HS-5 (cell line): ENCODE measurements around the gene CAMK2N1.
A peak's percentile ranks its signal among the peaks of the same experiment; 100 is the strongest.
"Not testable (repeated sequence)": the region's sequence is repeated elsewhere in the genome, so short reads cannot be mapped to it uniquely, and the experiment has no call there.

Source experiments
- DNase-seq: peaks from one replicate; pipeline ENCODE4 v3.0.0-alpha.2; 2012; ENCODE audit warnings: low read depth

The CAMK2N1 gene

DNA sequence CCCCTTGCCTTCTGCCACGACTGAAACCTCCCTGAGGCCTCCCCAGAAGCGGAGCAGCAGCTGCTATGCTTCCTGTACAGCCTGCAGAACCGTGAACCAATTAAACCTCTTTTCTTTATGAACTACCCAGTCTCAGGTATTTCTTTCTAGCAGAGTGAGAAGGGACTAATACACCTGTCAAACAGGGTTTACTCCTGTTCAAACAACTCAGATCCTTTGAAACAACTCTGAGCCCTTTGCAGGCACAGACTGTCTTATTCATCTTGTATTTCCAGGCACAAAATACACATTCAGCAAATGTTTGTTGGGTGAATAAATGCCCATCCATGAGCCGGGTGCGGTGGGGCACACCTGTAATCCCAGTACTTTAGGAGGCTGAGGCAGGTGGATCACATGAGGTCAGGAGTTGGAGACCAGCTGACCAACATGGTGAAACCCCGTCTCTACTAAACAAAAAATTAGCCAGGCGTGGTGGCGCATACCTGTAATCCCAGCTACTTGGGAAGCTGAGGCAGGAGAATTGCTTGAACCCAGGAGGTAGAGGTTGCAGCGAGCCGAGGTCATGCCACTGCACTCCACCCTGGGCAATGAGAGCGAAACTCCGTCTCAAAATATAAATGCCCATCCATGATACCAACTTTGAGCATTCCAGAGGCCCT lies 10.8 kb upstream of the CAMK2N1 start:
- DNase-seq = not testable (repeated sequence)

DNA sequence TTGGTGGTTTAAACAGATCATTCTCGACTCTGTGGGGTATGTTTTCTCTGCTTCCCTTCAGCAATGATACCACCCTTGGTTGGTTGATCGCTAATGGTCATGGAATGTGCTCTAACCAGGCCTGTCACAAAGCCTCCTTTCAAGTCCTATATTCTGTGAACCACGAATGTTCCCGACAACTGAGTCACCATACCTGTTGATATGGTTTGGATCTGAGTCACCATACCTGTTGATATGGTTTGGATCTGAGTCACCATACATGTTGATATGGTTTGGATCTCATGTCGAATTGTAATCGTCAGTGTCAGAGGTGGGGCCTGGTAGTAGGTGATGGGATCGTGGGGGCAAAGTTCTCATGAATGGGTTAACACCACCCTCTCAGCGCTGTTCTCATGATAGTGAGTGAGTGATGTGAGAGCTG lies 10.2 kb upstream of the CAMK2N1 start:
- no peak for DNase-seq

DNA sequence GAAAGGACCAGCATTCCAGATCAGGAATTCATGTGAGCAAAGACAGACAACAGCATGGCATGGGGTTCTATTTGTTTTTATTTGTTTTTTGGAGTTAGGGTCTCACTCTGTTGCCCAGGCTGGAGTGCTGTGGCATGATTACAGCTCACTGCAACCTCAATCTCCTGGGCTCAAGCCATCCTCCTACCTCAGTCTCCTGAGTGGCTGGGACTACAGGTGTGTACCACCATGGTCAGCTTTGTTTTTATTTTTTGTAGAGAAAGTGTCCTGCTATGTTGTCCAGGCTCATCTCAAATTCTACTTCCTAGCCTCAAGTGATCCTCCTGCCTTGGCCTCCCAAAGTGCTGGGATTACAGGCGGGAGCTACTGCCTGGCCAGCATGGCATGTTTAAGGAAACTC lies 9.7 kb upstream of the CAMK2N1 start:
- DNase-seq = no peak

DNA sequence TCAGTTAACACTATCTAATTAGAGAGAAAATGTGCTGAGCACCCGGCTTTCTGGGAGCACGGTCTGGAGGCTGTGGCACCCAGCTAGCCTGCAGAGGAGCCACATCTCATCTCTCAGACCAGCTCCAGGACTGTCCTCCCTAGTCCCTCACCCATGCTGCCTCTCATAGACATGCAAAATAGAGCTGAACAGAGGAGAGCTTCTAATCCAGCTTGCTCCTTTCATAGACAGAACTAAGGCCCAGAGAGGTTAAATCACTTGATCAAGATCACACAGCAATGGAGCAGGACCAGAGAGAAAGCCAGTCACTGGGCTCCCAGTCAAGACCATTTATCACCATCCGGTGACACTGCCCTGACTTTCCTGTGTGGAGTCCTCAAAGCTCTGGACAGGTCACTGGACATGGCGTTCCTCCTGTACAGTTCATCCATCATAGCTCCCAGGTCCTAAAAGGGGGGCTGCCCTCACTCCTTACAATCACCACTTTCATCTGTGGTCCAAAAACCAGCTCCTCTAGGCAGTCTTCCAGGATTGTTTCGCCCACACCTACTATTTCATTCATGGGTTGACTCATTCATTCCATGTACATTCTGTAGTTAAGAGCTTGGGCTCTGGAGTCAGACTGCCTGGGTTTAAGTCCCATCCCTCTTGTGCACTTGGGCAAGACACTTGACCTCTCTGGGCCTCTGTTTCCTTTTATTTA lies 8.8 kb upstream of the CAMK2N1 start:
- peak; percentile 92 for DNase-seq

DNA sequence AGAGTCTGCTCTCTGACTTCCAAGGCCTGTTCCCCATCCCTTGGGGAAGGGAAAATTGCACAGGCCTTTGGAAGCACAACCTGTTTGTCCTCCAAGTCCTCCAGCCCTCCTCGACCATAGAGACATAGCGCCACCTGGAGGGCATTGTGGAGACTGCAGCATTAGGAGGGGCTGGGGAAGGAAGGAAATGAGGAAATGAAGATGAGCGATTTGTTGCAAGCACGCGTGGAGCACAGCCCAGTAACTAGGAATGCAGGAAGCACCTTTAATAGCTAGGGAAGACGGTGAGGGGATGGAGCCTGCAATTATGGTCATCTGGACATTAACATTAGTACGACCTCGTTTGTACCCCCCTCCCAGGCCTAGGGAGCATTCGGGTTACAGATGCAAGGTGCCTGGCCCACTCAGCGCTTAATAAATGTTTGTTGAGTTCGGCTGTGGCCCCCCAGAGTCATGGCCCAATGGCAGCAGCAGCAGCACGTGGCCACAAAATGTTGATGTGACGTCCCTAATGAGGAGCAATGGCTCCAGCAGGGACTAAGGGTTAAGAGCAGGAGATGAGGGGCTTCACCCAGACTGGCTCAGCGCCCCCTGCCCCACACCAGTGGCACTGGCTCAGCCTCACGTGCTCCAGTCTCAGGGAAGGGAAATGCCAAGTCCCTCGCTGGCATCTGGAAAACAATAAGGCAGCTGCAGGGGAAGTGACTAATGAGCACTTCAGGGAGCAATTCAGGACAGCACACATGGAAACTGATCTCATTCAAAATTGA lies 8.0 kb upstream of the CAMK2N1 start:
- peak; percentile 90 for DNase-seq

DNA sequence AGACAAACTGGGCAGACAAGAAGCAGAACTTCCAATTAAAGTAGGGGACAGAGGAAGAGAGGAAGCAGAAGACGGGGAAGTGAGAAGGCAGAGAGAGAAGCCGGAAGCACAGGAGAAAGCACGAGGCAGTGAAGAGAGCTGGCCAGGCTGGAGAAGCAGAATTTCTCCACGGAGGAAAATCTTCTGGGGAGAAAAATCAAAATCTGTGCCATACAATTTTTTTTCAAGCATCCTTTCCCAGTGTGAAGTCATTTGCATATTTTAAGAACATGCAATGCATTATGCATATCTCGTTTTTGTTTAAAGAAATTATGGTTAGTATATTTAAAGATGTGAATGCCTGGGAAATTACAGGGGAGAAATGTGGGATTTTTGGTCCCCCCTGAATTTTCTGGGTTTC lies 7.3 kb upstream of the CAMK2N1 start:
- no peak for DNase-seq

DNA sequence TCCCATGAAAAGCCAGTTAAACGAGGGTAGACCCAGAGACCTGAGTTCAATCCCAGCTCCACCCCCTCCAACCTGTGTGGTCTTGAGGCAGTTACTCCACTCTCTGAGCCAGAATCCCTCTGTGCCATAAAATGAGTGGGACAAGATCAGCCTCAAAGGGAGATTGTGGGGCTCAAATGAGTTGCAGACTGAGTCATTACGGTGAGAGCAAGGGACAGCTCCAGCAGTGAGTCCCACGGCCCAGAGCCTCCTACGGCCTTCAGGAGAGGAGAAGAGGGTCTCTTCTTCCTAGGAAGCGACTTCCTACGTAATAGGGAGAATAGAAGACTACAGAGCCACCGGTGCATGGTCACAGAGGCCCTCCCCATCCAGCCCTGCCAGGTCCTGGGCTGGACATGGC lies 6.7 kb upstream of the CAMK2N1 start:
- no peak for DNase-seq

DNA sequence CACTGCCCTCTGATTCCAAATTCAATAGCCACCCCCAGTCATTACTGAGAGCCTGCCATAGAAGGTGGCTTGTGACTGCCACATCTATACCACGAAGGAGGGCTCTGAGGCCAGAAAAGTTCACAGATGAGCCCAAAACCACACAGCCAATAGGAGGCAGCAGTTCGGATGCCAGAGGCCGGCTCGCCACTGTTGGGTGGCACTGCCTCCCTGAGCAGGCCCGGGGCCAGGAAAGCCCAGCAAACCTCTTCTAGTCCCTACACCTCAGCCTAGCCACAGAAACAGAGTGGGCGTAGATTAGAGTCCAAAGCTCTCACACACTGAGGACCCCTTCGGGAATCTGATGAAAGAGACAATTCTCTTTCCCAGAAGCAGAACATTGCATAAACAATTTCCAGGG lies 5.9 kb upstream of the CAMK2N1 start:
- no peak for DNase-seq

- no peak for DNase-seq
Measured at GRCh38 chr1:20491178-20491577, 5.2 kb upstream of the CAMK2N1 start.

DNA sequence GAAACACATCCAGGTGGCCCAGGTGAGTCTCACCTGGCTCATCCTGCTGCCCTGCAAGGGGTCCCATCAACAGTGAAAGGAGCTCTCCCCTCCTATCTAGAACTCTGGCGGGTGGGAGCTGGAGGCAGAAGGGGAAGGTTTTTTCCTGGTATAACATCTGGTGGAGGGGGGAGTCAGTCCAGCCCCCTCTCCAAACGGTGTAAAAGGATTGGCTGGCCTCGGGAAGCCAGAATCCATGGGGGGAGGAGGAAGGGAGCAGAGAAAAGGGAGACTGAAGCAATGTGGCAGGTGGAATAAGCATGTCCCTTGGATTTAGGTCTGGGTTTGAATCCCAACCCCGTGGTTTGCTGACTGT lies 1.2 kb upstream of the CAMK2N1 start:
- no peak for DNase-seq

DNA sequence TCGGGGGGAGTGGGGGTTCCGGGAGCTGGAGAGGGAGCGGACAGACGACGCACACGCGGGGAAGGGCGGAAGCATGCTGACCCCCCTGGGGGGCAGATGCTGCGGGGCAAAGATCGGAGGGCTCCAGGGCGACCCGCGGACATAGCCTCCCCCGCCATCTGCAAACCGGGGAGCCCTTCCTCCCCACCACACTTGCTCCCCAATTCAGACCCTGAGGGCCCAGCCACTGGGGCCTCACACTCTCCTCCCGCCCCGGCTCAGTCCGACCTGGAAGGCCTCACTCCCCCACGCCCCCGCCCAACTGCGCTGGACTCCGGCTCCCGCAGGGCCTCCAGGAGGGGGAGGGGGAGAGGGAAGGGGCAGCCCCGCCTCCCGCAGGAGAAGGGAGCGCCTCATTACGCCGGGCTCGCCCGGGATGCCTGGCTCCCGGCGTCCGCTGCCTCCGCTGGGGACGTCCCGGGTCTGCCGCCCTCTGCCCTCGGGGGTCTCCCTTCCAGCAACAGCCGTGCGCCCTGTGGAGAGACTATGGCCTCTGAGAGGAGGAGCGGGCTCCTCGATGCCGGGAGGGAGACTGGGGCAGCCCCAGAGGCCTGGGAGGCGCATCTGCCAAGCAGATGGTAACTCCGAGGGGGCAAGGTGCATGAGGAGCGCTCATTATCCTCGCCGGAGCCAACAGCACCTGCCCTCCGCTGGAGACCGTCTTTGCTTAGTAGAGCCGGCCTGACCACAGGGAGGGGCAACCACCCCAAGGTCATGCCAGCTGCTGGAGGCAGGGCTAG lies 636 bp upstream of the CAMK2N1 start:
- DNase-seq = no peak

DNA sequence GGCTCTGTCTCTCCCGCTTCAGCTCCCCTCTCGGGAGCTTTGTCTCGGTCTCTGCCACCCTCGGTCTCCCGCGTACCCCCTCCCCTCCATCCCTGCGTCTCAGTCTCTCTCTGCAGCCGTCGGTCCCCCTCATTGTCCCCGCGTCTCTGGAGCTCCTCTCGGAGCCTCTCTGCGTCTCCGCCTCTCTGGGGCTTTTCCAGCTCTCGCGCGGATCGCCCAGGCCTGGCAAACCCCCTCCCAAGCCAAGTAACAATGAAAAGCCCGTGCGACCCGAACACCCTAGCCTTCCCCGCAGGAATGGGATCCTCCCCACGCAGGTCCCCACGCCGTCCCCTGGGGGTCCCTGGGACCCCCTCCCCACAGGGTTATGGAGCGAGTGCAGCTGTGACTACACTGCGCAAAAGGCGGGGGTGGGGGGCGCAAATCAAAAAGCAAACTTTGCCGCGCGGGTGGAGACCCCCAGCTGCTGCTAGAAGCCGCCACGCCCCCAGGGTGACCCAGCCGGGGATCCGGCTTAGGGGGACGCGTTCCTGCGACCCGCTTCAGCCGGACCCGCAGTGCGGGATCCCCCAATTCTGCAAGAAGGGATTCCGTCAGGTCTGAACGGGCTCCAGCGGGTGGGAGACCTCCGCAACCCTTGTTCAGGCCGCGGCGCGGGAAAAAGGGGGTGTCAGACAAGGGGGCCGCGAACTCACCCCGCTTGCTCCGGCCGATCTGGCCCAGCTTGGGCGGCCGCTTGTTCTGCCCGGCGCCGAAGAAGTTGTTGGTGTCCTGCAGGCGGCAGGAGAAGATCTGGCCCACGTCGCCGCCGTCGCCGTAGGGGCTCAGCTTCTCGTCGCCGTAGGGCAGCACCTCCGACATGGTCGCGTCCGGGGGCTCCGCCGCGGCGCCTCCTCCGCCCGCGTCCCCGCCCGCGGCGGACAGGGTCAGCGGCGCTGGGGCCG lies 1.2 kb downstream of the CAMK2N1 start:
- no peak for DNase-seq

DNA sequence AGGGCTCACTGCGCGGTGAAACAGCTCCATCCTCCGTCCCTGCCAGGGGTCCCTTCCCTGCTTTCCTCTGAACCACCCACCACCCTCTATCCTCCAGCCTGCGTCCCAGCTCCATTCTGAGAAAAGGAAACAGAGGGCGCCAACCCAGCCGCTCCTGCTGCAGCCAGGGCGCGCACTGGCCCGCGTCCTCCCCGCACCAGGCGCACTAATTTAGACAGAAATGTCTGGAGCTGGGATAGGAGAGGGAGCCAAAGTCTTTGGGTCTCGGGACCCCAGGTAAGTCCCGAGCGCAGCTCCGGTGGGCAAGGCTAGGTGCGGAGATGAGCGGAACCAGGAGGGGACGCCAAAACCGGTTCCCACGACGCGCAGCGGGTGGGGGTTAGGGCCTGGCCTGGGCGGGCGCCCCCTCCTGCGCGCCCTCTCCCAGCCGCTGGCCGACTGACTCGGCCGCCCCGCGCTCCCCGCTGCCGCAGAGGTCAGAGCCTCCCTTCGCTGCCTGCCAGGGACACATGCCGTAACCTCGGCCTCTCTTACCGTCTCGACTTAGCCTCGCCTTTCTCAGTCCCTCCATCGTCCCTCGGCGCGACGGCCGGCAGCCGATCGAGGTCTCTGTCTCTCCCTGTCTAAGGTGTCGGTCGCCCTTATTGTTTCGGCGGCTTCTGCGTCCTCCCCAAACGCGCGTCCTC lies 2.0 kb downstream of the CAMK2N1 start:
- DNase-seq = no peak

- DNase-seq = no peak
Measured at GRCh38 chr1:20483098-20483832, 2.7 kb downstream of the CAMK2N1 start.

- no peak for DNase-seq
Measured at GRCh38 chr1:20481643-20482498, 4.1 kb downstream of the CAMK2N1 start.

DNA sequence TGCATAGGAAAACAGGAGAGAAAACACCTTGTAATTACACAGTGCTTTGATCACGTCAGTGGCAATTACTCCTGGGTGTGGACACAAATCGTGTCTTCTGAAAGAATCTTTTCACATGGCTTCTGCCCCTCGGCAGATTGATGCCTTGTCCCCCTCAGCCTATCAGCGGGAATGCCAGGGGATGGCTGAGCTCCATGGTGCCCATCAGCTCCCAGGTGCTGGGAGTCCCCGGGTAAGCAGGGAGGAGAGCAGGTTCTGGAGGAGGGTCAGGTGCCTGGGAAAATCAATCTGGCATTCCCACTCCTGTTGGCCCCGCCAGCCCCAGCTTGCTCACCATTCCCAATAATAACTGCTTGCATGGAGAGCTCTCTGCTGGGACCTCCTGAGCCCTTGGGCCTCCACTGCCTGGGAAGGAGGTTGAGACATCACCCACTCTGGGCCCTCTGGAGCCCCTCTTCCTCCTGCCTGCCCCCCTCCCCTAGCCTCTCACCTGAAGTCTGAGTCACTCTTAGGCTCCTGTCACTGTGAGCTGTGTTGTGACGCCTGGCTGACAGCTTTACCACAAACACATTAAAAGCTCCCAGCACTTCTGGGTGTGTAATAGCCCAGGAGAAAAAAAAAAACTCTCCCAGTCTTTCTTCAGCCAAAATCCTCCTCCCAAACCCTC lies 4.9 kb downstream of the CAMK2N1 start:
- no peak for DNase-seq

- no peak for DNase-seq
Measured at GRCh38 chr1:20480243-20480944, 5.6 kb downstream of the CAMK2N1 start.

- no peak for DNase-seq
Measured at GRCh38 chr1:20479840-20480239, 6.2 kb downstream of the CAMK2N1 start.
